Subcutaneous adipose tissue (tissue), 4 donors: Measurements from ENCODE around the gene NOD2. TPM values are rescaled to one million over a fixed set of nuclear protein-coding genes. Genes with fewer than 3 reads are reported as not detected.

Experiments
- total RNA-seq, 4 donors: library from RNA; depleted of rRNA; stranded (reverse); fragments of >200 nt; gene quantifications; one replicate each; pipeline ENCODE4 v1.1.0, GENCODE V29; 2016
- TF ChIP-seq, protein P1 (sequence below): fragments of 450-650 bp; IDR thresholded peaks from one replicate; pipeline ENCODE4 v1.5.1; 2016; ENCODE audit warnings: low read depth, mild to moderate bottlenecking, control low read depth, antibody characterized with exemption, moderate library complexity

NOD2 gene
- total RNA-seq, 4 donors from 2014 or later: 0.94 to 10.2 (median 3.1) TPM

DNA sequence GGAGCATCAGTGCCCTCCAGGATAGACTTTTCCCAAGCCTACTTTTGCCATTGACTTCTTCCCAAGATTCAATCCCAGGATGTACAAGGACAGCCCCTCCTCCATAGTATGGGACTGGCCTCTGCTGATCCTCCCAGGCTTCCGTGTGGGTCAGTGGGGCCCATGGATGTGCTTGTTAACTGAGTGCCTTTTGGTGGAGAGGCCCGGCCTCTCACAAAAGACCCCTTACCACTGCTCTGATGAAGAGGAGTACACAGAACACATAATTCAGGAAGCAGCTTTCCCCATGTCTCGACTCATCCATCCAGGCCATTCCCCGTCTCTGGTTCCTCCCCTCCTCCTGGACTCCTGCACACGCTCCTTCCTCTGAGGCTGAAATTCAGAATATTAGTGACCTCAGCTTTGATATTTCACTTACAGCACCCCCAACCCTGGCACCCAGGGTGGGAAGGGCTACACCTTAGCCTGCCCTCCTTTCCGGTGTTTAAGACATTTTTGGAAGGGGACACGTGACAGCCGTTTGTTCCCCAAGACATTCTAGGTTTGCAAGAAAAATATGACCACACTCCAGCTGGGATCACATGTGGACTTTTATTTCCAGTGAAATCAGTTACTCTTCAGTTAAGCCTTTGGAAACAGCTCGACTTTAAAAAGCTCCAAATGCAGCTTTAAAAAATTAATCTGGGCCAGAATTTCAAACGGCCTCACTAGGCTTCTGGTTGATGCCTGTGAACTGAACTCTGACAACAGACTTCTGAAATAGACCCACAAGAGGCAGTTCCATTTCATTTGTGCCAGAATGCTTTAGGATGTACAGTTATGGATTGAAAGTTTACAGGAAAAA, 38.8 kb downstream of the NOD2 start:
- TF ChIP-seq, protein P1, sequence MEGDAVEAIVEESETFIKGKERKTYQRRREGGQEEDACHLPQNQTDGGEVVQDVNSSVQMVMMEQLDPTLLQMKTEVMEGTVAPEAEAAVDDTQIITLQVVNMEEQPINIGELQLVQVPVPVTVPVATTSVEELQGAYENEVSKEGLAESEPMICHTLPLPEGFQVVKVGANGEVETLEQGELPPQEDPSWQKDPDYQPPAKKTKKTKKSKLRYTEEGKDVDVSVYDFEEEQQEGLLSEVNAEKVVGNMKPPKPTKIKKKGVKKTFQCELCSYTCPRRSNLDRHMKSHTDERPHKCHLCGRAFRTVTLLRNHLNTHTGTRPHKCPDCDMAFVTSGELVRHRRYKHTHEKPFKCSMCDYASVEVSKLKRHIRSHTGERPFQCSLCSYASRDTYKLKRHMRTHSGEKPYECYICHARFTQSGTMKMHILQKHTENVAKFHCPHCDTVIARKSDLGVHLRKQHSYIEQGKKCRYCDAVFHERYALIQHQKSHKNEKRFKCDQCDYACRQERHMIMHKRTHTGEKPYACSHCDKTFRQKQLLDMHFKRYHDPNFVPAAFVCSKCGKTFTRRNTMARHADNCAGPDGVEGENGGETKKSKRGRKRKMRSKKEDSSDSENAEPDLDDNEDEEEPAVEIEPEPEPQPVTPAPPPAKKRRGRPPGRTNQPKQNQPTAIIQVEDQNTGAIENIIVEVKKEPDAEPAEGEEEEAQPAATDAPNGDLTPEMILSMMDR: no peak

DNA sequence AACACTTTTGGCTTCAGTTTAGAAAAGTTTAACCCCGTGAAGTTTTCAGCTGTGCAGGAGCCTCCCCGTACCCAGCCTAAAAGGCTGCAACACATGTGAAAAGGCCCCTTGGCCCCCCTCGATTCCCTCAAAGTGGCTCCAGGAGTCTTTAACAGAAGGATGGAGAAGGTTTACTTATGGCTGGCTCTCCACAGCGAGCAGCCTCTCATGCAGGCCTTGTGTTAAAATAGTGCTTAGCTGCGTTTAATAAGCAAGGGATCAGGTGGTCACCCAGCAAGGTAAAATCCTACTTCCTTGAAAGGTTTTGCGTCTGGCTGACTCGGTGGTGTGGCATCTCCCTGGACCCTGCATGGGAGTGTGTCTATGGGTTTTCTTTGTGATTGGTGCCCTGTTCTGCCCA, 40.1 kb downstream of the NOD2 start:
- TF ChIP-seq, protein P1: no peak

DNA sequence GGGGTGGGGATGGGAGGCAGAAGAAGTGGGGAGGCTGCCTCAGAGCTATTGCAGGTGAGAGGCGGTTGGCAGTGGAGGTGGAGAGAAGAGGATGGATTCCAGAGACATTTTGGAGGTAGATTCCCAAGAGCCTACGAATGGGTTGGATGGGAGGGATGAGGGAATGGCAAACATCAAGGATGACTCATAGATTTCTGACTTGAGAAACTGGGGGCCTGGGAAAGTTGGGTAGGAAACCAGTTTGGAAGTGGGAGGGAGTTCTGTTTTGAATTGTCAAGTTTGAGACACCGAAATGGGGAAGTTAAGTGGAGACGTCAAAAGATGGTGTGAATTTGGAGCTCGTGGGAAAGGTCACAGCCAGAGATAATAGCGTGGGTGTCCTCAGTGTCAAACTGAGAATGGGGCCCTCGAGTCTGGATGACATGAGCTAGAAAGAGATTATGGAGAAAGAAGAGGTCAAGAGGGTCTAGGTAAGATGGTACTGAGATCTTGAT, 42.3 kb downstream of the NOD2 start:
- TF ChIP-seq, protein P1: no peak

DNA sequence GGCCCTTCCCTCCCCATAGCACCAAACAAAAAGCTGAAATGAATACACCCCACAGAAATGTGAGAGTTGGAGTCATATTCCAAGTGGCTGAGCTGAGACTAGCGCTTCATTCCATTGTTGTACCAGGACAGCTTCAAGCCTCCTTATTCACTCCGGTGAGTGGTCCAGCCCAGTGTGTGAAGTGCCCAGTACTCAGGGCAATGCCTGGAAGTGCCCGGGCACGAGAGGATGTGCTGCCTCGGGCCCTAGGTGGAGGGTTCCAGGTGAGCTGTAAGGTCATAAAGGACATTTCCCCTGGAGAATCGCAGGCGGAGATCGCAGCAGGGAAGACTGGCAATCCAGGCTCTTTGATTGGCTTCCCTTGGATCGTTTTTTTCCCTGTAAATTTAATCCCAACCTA, 43.0 kb downstream of the NOD2 start:
- TF ChIP-seq, protein P1: no peak

DNA sequence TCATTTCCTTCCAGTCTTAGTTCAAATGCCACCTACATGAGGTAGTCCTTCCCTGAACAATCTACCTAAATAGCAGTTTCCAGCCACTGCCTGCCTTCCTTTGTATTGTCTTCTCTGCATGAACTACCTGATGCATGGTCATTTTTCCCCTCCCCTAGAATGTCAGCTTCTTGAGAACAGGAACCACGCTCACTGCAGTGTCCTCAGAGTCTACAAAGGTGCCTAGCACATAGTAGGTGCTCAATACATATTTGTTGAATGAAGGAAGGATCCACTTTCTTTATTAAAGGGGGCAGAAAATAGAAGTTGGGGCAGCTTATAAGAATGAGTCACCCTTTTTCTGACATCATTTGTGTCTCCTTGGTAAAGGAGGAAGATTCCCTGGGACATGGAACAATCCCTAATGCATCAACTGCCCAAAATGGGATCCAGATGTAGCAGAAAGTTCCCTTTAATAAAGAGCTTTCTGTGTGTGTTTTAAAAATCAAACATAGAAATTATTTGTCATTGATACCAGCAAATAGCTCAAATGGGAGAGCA, 44.1 kb downstream of the NOD2 start:
- TF ChIP-seq, protein P1: no peak

DNA sequence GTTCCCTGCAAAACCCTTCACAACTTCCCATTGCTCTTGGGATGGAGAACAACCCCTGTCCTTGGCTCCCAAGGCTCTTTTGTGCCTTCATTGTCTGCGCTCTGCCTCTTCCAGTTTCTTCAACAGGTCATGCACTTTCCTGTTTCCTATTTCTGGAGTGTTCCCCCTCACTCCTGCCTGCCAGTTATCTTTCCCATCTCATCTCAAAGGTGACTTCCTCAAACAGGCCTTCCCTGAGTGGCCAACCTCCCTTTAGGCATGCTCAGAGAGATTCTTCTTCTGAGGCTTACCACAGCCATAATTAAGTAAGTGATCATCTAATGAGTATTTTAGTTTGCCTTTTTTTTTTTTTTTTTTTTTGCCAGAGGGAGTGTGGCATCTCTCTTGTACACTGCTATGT, 45.6 kb downstream of the NOD2 start:
- TF ChIP-seq, protein P1: no peak

DNA sequence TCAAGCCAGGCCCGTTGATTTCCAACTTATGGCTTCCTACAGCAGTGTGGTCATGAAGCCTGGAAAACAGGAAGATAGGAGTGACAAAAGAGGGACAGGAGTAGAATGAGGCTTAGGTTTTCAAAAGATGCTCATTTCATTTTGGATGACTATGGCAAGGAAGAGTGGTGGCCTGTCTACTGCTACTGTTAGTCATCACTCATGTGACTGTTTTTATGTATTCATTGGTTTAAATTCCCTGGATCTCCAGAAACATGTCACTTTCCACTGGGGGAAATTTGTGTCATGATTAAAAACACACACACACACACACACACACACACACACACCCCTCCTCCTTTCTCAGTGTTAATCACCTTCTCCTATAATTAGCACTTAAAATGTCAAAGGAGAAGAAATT, 47.3 kb downstream of the NOD2 start:
- TF ChIP-seq, protein P1: no peak
